ENCODE data around the gene MRPS23. TPM values are rescaled to one million over a fixed set of nuclear protein-coding genes. Genes with fewer than 3 reads are reported as not detected.
A peak's percentile ranks its signal among the peaks of the same experiment; 100 is the strongest.

MRPS23 gene
- total and polyA plus RNA-seq, 9 of the 15 experiments (the other 6 are each of a cell fraction or from before 2014, with no cell fraction given): 59.1 to 298 (median 98.8) TPM

- Histone ChIP-seq H3K27ac (ENCODE audit: extremely low read depth, low read depth, low read length) (no peak overlapping the region), H3K4me3 (no peak overlapping the region), H3K4me2 (ENCODE audit: insufficient read depth, low read length) (no peak overlapping the region), H3K79me2 (ENCODE audit: control insufficient read depth, insufficient read depth, low read length) (no peaks in the 10 kb centered on the region), H4K20me1 (replicated peaks; ENCODE audit: control insufficient read depth, insufficient read depth, low read length) (no peaks in the 10 kb centered on the region; the same call in none of the 2 replicates), H3K27me3 (ENCODE audit: control insufficient read depth in 2 of 2, insufficient read depth in 2 of 2, low read length in 2 of 2) (peaks cover 19 to 55% of the 10 kb centered on the region in 2 experiments), H3K36me3 (ENCODE audit: control insufficient read depth, insufficient read depth, low read length) (no peaks in the 10 kb centered on the region), H3K9ac (ENCODE audit: insufficient read depth in 1 of 2, low read depth in 2 of 2, low read length in 2 of 2) (no peak overlapping the region), H3K9me3 (replicated peaks; ENCODE audit: control insufficient read depth, insufficient read depth, low read depth, low read length) (no peaks in the 10 kb centered on the region), H3K4me1 (replicated peaks in 1 of 2; ENCODE audit: control insufficient read depth in 2 of 2, insufficient read depth in 2 of 2, low read length in 2 of 2) (peaks cover 0 to 14% of the 10 kb centered on the region in 2 experiments; a peak in 2 of 5 replicates), H3K9me1 (ENCODE audit: control insufficient read depth, insufficient read depth, low read length) (peaks cover 4% of the 10 kb centered on the region), H2AFZ (ENCODE audit: low read depth, low read length) (no peak overlapping the region)
- WGBS (ENCODE audit: insufficient coverage, low coverage, missing lambda C conversion rate): 6% methylated on average over 11 of the region's 11 CpGs
- ChIA-PET POLR2A (no interaction called here), CTCF (ENCODE audit: low intra/inter-chr PET ratio) (no interaction called here)
- no peak for ATAC-seq
- BruUV-seq (replicated peaks): no TSS peak
- no peak for DNase-seq (ENCODE audit: extremely low read depth in 1 of 4, low spot score in 3 of 4)
- intact Hi-C loops (cut with micrococcal nuclease): loop anchor here (10.0 kb wide), 1 partner anchor 225 kb away; no protein-coding TSS in a partner anchor
- in situ Hi-C loops (cut with MboI): no loop called here
- FAIRE-seq: no peak
- TF ChIP-seq ZFP36 (IDR thresholded peaks at IDR 0.05; ENCODE audit: low read depth, low read length, partially characterized antibody) (peak; percentile 51), TFAP4 (CRISPR knock-in tag; IDR thresholded peaks at IDR 0.05; ENCODE audit: borderline replicate concordance) (no peak)
These were observed 40.3 kb upstream of the MRPS23 start for GRCh38 chr17:57889892-57890856.

Measured in K562 (cell line).